ENCODE results near the gene MCUR1.

- TF ChIP-seq EZH2phosphoT487 (IDR thresholded peaks at IDR 0.05; ENCODE audit: low read depth, severe bottlenecking, unreplicated experiment) (no peak), CTCF (IDR thresholded peaks at IDR 0.05; ENCODE audit: poor library complexity) (no peak)
Observed at GRCh38 chr6:13851803-13852202, 37.4 kb upstream of the MCUR1 start.

Data from hepatocyte (in vitro differentiated cells).